AG10803 (cell line): ENCODE data around the gene CYB5B.

Source experiments
- DNase-seq: peaks from one replicate; pipeline ENCODE4 v3.0.0; 2010; ENCODE audit warnings: low read depth
- H3K4me3 ChIP-seq: 2 replicates; pipeline ENCODE4 v1.5.1; 2011; ENCODE audit warnings: mild to moderate bottlenecking, low read length, control low read depth
- TF ChIP-seq, protein P1 (sequence below): conservative IDR thresholded peaks from 2 replicates; pipeline ENCODE4 v1.5.1; 2011; ENCODE audit warnings: mild to moderate bottlenecking, low read length, control low read depth, inconsistent platforms

CYB5B gene

DNA sequence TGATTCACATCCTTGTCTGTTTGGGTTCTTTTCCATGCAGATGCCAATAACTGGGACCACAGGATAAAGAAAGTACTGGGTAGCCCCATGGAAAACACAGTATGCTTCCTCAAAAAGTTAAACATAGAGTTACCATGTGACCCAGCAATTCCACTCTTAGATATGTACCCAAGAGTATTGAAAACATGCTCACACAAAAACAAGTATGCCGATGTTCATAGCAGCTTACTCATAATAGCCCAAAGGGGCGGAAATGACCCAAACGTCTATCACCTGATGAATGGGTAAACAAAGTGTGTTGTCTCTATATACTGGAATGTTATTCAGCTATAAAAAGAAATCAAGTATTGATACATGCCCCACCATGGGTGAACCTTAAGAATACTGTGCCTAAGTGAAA lies 55.4 kb downstream of the CYB5B start:
- no peak for DNase-seq
- no peak overlapping the region for H3K4me3 ChIP-seq
- TF ChIP-seq, protein P1, sequence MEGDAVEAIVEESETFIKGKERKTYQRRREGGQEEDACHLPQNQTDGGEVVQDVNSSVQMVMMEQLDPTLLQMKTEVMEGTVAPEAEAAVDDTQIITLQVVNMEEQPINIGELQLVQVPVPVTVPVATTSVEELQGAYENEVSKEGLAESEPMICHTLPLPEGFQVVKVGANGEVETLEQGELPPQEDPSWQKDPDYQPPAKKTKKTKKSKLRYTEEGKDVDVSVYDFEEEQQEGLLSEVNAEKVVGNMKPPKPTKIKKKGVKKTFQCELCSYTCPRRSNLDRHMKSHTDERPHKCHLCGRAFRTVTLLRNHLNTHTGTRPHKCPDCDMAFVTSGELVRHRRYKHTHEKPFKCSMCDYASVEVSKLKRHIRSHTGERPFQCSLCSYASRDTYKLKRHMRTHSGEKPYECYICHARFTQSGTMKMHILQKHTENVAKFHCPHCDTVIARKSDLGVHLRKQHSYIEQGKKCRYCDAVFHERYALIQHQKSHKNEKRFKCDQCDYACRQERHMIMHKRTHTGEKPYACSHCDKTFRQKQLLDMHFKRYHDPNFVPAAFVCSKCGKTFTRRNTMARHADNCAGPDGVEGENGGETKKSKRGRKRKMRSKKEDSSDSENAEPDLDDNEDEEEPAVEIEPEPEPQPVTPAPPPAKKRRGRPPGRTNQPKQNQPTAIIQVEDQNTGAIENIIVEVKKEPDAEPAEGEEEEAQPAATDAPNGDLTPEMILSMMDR = no peak

DNA sequence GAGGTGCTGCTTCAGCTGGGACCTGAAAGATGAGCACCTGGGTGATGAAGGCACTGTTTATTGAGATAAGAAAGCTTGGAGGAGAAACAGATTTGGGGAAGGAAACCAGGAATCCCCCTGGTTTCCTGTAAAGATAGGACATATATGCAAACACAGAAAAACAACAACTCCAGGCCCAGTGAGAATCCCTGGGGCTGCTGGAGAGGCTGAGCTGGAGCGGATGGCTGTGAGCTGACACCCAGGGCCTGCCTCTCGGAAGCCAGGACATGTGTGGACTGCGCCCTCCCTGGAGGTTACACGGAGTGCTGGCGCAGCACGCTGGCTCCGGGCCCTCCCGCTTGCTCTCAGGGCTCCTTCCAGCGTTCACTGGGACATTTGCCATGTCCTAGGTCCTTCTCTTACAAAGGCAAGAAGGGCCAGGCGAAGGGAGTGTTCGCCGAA lies 57.5 kb downstream of the CYB5B start:
- DNase-seq = peak; percentile 89
- TF ChIP-seq, protein P1 = peak; percentile 22; the same call in 1 of the 2 replicates
- no peak overlapping the region for H3K4me3 ChIP-seq

DNA sequence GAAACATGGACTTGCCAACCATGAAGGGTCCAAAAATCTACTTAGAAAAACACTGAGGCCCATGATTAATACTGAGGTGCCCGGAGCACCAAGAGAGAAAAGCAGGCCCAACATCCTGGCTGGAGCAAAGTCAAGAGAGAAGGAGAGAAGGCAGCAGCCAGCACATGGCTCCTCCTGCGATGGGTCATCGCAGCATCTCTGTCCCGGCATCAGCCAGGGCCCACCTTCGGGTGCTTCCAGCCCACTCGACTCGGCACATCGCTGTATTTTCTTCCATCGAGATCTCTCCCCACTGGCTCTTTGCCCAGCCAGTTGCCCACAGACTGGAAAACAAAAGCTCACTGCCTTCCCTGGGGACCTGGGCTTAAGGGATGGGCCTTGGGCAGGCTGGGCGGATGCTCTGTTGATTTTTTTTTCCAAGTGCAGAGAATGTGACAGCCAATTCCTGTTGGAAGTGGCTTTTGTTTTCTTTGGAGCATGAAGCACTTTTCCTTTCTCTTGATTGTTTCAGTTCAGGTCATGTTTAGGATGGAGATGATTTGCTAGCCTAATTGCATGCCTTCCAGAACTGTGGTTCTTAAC lies 58.1 kb downstream of the CYB5B start:
- H3K4me3 ChIP-seq = peak overlapping the region; percentile 15; the same call in 1 of the 2 replicates
- peak; percentile 90 for DNase-seq
- TF ChIP-seq, protein P1 = no peak

DNA sequence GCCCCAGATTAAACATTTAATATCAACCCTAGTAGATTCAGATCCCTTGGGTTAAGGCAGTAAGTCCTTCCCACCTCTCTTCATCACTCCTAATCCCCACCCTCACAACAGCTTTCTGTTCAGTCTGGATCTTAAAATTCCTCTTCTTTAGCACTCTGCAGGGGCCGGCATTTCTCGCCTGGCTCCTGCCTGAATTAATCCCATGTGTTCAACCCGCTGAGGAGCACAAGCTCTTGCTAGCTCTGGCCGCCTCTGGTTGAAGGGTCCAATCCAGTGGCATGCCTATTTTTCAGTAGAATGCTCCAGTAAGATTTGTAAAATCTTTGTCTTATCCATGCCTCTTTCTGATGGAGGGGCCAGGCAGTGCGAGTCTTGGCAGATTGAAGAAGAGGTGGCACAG lies 59.2 kb downstream of the CYB5B start:
- H3K4me3 ChIP-seq = no peak overlapping the region
- TF ChIP-seq, protein P1 = no peak
- DNase-seq = peak; percentile 48

DNA sequence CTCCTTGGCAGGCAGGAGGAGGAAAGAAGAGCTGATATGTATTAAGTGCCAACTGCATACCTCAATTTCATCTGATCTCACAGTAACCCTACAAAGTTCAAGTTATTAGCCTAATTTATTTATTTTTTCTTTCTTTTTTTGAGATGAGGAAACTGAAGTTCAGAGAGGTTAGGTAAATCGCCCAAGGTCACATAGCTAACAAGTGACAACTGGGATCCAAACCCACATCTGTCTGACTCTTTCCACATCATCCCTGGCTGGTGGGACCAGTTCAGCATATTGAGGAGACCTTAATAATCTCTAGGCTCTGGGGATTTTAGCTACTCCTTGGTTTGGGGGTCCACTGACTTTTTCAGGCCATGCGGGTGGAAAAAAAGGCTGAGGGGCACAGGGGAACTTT lies 60.9 kb downstream of the CYB5B start:
- no peak for DNase-seq
- no peak overlapping the region for H3K4me3 ChIP-seq
- TF ChIP-seq, protein P1 = no peak

DNA sequence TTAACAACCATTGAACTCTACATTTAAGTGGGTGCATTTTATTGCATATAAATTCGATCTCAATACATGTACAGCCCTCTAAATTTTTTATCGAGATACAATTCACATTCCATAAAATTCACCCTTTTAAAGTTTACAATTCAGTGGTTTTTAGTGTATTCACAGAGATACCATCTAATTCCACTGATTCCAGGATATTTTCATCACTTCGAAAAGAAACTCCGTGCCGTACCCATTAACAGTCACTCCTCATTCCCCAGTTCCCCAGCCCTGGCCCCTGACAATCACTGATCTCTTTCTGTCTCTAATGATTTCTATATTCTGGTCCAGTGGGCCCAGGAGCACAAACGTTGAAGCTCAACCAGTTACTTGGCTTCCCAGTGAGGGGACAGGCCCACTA lies 61.4 kb downstream of the CYB5B start:
- no peak overlapping the region for H3K4me3 ChIP-seq
- no peak for DNase-seq
- TF ChIP-seq, protein P1 = no peak

DNA sequence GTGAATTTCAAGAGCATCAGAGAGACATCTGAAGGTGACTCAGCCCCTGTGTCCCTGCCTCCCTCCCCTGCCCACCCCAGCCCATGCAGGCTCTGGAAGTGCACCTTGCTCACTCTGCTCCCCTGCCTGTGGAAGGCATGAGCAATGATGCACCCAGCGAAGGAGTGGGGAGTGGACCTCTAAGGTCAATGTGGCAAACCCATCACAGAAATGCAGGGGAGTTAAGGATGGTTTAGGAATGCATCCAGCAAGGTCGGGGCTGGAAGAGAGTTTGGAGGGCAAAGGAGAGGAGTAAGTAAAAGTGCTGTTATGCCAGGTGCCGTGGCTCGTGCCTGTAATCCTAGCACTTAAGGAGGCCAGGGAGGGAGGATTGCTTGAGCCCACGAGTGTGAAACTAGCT lies 61.9 kb downstream of the CYB5B start:
- H3K4me3 ChIP-seq = no peak overlapping the region
- no peak for DNase-seq
- TF ChIP-seq, protein P1 = no peak
